ENCODE results near the gene DUSP16. TPM values are rescaled to one million over a fixed set of nuclear protein-coding genes. Genes with fewer than 3 reads are reported as not detected.

Gene DUSP16
- total and polyA plus RNA-seq, 2 experiments from 2014 or later = 11.7 to 59.4 TPM

DNA sequence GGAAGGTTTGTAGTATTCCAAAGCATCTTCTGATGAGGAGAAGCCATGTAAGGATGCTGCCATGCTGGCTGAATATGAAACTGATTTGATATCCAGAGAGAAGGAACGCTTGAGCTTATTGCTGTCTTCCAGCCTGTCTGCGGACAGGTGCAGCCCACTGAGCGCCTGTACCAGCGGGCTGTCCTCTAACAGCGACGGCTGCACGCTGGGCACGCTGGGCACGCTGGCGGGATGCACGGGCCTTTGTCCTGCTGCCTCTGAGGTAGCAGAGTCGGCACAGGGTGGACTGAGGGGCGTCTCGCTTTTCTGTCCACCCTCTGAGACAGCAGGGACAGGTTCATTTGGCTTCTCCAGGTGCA is 85.2 kb downstream of the DUSP16 start:
- no peak overlapping the region for H3K4me3 Mint-ChIP-seq
- no peak overlapping the region for H3K4me3 ChIP-seq
- no peaks in the 10 kb centered on the region for H3K27me3 ChIP-seq (ENCODE audit: insufficient read depth)
- H3K4me1 ChIP-seq (ENCODE audit: insufficient read depth) = no peaks in the 10 kb centered on the region; the same call in 1 of the 2 replicates
- peaks cover 22% of the 10 kb centered on the region for H3K36me3 ChIP-seq (ENCODE audit: insufficient read depth)
- no peak for ATAC-seq
- peaks cover 66% of the 10 kb centered on the region for H3K36me3 Mint-ChIP-seq (ENCODE audit: low read depth)
- no peaks in the 10 kb centered on the region for H3K9me2 ChIP-seq (ENCODE audit: insufficient read depth)
- H3K4me1 Mint-ChIP-seq = peaks cover 16% of the 10 kb centered on the region
- no peak overlapping the region for H3K4me2 ChIP-seq
- H3K27ac ChIP-seq (ENCODE audit: low read depth) = no peak overlapping the region
- DNase-seq (ENCODE audit: low spot score) = no peak
- peaks cover 15% of the 10 kb centered on the region for H4K20me1 ChIP-seq (replicated peaks; ENCODE audit: insufficient read depth)
- peaks cover 8% of the 10 kb centered on the region for H3K27me3 Mint-ChIP-seq (ENCODE audit: insufficient read depth, low read depth, poor library complexity)
- no peak for TF ChIP-seq CREB1 (CRISPR knock-in tag; IDR thresholded peaks at IDR 0.05; ENCODE audit: low read depth)
- TF ChIP-seq, protein P1, sequence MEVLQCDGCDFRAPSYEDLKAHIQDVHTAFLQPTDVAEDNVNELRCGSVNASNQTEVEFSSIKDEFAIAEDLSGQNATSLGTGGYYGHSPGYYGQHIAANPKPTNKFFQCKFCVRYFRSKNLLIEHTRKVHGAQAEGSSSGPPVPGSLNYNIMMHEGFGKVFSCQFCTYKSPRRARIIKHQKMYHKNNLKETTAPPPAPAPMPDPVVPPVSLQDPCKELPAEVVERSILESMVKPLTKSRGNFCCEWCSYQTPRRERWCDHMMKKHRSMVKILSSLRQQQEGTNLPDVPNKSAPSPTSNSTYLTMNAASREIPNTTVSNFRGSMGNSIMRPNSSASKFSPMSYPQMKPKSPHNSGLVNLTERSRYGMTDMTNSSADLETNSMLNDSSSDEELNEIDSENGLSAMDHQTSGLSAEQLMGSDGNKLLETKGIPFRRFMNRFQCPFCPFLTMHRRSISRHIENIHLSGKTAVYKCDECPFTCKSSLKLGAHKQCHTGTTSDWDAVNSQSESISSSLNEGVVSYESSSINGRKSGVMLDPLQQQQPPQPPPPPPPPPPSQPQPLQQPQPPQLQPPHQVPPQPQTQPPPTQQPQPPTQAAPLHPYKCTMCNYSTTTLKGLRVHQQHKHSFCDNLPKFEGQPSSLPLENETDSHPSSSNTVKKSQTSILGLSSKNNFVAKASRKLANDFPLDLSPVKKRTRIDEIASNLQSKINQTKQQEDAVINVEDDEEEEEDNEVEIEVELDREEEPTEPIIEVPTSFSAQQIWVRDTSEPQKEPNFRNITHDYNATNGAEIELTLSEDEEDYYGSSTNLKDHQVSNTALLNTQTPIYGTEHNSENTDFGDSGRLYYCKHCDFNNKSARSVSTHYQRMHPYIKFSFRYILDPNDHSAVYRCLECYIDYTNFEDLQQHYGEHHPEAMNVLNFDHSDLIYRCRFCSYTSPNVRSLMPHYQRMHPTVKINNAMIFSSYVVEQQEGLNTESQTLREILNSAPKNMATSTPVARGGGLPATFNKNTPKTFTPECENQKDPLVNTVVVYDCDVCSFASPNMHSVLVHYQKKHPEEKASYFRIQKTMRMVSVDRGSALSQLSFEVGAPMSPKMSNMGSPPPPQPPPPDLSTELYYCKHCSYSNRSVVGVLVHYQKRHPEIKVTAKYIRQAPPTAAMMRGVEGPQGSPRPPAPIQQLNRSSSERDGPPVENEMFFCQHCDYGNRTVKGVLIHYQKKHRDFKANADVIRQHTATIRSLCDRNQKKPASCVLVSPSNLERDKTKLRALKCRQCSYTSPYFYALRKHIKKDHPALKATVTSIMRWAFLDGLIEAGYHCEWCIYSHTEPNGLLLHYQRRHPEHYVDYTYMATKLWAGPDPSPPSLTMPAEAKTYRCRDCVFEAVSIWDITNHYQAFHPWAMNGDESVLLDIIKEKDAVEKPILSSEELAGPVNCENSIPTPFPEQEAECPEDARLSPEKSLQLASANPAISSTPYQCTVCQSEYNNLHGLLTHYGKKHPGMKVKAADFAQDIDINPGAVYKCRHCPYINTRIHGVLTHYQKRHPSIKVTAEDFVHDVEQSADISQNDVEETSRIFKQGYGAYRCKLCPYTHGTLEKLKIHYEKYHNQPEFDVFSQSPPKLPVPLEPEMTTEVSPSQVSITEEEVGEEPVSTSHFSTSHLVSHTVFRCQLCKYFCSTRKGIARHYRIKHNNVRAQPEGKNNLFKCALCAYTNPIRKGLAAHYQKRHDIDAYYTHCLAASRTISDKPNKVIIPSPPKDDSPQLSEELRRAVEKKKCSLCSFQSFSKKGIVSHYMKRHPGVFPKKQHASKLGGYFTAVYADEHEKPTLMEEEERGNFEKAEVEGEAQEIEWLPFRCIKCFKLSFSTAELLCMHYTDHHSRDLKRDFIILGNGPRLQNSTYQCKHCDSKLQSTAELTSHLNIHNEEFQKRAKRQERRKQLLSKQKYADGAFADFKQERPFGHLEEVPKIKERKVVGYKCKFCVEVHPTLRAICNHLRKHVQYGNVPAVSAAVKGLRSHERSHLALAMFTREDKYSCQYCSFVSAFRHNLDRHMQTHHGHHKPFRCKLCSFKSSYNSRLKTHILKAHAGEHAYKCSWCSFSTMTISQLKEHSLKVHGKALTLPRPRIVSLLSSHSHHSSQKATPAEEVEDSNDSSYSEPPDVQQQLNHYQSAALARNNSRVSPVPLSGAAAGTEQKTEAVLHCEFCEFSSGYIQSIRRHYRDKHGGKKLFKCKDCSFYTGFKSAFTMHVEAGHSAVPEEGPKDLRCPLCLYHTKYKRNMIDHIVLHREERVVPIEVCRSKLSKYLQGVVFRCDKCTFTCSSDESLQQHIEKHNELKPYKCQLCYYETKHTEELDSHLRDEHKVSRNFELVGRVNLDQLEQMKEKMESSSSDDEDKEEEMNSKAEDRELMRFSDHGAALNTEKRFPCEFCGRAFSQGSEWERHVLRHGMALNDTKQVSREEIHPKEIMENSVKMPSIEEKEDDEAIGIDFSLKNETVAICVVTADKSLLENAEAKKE (CRISPR knock-in tag; IDR thresholded peaks at IDR 0.05) = no peak
- H2AFZ ChIP-seq = no peak overlapping the region
- no peak overlapping the region for H3K27ac Mint-ChIP-seq
- 0 out of 2 replicates have a peak, but pooled peaks cover 8% of the 10 kb centered on the region for H3F3A ChIP-seq (replicated peaks; ENCODE audit: low read depth)
- H3K9me3 Mint-ChIP-seq = no peaks in the 10 kb centered on the region; the same call in 2 of the 3 replicates
- peaks cover 5% of the 10 kb centered on the region; the same call in 1 of the 2 replicates for H3K79me2 ChIP-seq (replicated peaks; ENCODE audit: insufficient read depth)

DNA sequence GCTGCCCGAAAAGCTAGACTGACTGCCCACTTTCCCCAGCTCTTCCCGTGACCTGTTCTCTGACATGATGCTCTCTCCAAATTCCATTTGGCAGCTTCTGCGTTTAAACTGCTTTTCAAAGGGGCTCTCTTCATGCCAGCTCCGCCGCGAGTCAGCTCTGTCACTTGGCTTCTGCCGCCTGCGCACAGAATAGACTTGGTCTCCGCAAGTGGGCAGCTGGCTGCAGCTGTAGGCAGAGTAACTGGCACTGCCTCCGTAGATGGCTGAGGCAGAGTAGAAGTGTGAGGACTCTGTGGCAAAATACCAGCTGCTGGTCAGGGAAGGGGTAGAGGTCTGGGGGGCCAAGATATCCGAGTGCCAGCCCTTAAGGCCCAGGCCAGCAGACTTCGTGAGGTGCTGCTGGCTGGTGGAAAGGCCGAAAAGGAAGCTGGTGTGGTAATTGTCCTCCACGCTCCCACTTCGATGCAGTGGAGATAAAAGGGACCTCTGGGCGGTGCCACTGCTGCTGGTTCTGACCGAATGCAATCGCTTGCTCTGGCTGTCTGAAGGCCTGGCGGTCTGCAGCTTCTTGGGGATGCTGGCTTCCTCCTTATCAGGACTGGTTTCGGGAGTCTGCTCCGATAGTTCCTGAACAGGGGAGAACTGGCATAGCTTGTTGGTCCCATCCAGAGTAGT is 85.7 kb downstream of the DUSP16 start:
- ATAC-seq = no peak
- TF ChIP-seq ZNF114 (CRISPR knock-in tag; IDR thresholded peaks at IDR 0.05) (no peak), JUNB (IDR thresholded peaks at IDR 0.05; ENCODE audit: unreplicated experiment) (no peak), STAT1 (IDR thresholded peaks at IDR 0.05; ENCODE audit: unreplicated experiment) (no peak), EZH2phosphoT487 (IDR thresholded peaks at IDR 0.05; ENCODE audit: unreplicated experiment) (no peak), NANOG (IDR thresholded peaks at IDR 0.05; ENCODE audit: borderline replicate concordance) (no peak), CREB1 (CRISPR knock-in tag; IDR thresholded peaks at IDR 0.05; ENCODE audit: low read depth) (no peak), EZH2 (IDR thresholded peaks at IDR 0.05; ENCODE audit: low read depth, unreplicated experiment) (no peak), ZNF331 (CRISPR knock-in tag; IDR thresholded peaks at IDR 0.05; ENCODE audit: low read depth) (no peak)
- TF ChIP-seq, protein P2, sequence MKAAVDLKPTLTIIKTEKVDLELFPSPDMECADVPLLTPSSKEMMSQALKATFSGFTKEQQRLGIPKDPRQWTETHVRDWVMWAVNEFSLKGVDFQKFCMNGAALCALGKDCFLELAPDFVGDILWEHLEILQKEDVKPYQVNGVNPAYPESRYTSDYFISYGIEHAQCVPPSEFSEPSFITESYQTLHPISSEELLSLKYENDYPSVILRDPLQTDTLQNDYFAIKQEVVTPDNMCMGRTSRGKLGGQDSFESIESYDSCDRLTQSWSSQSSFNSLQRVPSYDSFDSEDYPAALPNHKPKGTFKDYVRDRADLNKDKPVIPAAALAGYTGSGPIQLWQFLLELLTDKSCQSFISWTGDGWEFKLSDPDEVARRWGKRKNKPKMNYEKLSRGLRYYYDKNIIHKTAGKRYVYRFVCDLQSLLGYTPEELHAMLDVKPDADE (IDR thresholded peaks at IDR 0.05) = no peak
- TF ChIP-seq, protein P3, sequence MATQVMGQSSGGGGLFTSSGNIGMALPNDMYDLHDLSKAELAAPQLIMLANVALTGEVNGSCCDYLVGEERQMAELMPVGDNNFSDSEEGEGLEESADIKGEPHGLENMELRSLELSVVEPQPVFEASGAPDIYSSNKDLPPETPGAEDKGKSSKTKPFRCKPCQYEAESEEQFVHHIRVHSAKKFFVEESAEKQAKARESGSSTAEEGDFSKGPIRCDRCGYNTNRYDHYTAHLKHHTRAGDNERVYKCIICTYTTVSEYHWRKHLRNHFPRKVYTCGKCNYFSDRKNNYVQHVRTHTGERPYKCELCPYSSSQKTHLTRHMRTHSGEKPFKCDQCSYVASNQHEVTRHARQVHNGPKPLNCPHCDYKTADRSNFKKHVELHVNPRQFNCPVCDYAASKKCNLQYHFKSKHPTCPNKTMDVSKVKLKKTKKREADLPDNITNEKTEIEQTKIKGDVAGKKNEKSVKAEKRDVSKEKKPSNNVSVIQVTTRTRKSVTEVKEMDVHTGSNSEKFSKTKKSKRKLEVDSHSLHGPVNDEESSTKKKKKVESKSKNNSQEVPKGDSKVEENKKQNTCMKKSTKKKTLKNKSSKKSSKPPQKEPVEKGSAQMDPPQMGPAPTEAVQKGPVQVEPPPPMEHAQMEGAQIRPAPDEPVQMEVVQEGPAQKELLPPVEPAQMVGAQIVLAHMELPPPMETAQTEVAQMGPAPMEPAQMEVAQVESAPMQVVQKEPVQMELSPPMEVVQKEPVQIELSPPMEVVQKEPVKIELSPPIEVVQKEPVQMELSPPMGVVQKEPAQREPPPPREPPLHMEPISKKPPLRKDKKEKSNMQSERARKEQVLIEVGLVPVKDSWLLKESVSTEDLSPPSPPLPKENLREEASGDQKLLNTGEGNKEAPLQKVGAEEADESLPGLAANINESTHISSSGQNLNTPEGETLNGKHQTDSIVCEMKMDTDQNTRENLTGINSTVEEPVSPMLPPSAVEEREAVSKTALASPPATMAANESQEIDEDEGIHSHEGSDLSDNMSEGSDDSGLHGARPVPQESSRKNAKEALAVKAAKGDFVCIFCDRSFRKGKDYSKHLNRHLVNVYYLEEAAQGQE (IDR thresholded peaks at IDR 0.05; ENCODE audit: unreplicated experiment) = no peak

More for the DNA sequence above, 85.7 kb downstream of the DUSP16 start:
- Mint-ChIP-seq H3K27me3 (ENCODE audit: insufficient read depth, low read depth, poor library complexity) (peaks cover 8% of the 10 kb centered on the region), H3K9me3 (no peaks in the 10 kb centered on the region; the same call in 2 of the 3 replicates), H3K36me3 (ENCODE audit: low read depth) (peaks cover 63% of the 10 kb centered on the region), H3K4me1 (peaks cover 16% of the 10 kb centered on the region), H3K4me3 (no peak overlapping the region), H3K27ac (no peak overlapping the region)
- no peaks in the 10 kb centered on the region for H3K9me2 ChIP-seq (ENCODE audit: insufficient read depth)
- H4K20me1 ChIP-seq (replicated peaks; ENCODE audit: insufficient read depth) = peaks cover 15% of the 10 kb centered on the region
- no peaks in the 10 kb centered on the region; the same call in 1 of the 2 replicates for H3K4me1 ChIP-seq (ENCODE audit: insufficient read depth)
- no peak overlapping the region for H3K27ac ChIP-seq (ENCODE audit: low read depth)
- H3F3A ChIP-seq (replicated peaks; ENCODE audit: low read depth) = 0 out of 2 replicates have a peak, but pooled peaks cover 8% of the 10 kb centered on the region
- H3K79me2 ChIP-seq (replicated peaks; ENCODE audit: insufficient read depth) = peaks cover 5% of the 10 kb centered on the region; the same call in 1 of the 2 replicates
- H3K4me2 ChIP-seq = no peak overlapping the region
- peaks cover 22% of the 10 kb centered on the region for H3K36me3 ChIP-seq (ENCODE audit: insufficient read depth)
- no peak overlapping the region for H2AFZ ChIP-seq
- no peak overlapping the region for H3K4me3 ChIP-seq
- no peaks in the 10 kb centered on the region for H3K27me3 ChIP-seq (ENCODE audit: insufficient read depth)
- DNase-seq (ENCODE audit: low spot score) = no peak

Measured in GM23338 (cell line).